ENCODE data around the gene MRPL16.

The MRPL16 gene

DNA sequence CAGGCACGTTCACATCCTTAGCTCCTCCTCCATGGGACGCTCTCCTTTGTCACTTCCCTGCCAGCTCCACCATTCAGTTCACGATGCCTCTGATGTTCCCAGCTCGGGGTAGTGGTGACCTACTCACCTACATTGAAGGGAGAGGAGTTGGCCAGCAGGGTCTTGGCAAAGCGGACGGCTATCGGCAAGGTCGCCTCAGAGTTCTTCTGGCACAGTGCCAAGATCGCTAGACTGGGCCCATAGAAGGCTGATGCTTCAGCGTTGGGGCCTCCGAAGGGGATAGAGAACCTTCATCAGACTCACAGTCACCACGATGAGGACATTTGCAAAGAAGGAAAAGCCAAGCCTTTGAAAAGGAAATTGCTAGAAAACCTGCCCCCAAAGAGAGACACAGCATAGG, 31.7 kb upstream of the MRPL16 start:
- Histone ChIP-seq H3K9ac (ENCODE audit: low read length) (no peak overlapping the region), H2AFZ (ENCODE audit: low read depth, low read length, severe bottlenecking) (no peak overlapping the region), H3K27ac (ENCODE audit: low read depth, low read length) (no peak overlapping the region), H3K9me3 (ENCODE audit: insufficient read depth, low read length) (no peaks in the 10 kb centered on the region), H4K20me1 (ENCODE audit: low read depth, low read length) (no peaks in the 10 kb centered on the region), H3K4me2 (ENCODE audit: low read depth, low read length, poor library complexity, severe bottlenecking) (no peak overlapping the region), H3F3A (ENCODE audit: insufficient read depth) (no peaks in the 10 kb centered on the region), H3K27me3 (ENCODE audit: low read length) (no peaks in the 10 kb centered on the region), H3K9me2 (replicated peaks; ENCODE audit: insufficient read depth, low read length) (no peaks in the 10 kb centered on the region), H3K79me2 (ENCODE audit: insufficient read depth, low read length) (no peaks in the 10 kb centered on the region), H3K4me3 (ENCODE audit: insufficient read depth, low read length, poor library complexity, severe bottlenecking) (no peak overlapping the region), H3K36me3 (ENCODE audit: low read length) (no peaks in the 10 kb centered on the region)
- TF ChIP-seq, protein P1, sequence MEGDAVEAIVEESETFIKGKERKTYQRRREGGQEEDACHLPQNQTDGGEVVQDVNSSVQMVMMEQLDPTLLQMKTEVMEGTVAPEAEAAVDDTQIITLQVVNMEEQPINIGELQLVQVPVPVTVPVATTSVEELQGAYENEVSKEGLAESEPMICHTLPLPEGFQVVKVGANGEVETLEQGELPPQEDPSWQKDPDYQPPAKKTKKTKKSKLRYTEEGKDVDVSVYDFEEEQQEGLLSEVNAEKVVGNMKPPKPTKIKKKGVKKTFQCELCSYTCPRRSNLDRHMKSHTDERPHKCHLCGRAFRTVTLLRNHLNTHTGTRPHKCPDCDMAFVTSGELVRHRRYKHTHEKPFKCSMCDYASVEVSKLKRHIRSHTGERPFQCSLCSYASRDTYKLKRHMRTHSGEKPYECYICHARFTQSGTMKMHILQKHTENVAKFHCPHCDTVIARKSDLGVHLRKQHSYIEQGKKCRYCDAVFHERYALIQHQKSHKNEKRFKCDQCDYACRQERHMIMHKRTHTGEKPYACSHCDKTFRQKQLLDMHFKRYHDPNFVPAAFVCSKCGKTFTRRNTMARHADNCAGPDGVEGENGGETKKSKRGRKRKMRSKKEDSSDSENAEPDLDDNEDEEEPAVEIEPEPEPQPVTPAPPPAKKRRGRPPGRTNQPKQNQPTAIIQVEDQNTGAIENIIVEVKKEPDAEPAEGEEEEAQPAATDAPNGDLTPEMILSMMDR (IDR thresholded peaks at IDR 0.05; ENCODE audit: insufficient read depth, low read length, poor library complexity, severe bottlenecking) = no peak
- TF ChIP-seq EZH2phosphoT487 (conservative IDR thresholded peaks at IDR 0.05; ENCODE audit: low read length) = no peak

DNA sequence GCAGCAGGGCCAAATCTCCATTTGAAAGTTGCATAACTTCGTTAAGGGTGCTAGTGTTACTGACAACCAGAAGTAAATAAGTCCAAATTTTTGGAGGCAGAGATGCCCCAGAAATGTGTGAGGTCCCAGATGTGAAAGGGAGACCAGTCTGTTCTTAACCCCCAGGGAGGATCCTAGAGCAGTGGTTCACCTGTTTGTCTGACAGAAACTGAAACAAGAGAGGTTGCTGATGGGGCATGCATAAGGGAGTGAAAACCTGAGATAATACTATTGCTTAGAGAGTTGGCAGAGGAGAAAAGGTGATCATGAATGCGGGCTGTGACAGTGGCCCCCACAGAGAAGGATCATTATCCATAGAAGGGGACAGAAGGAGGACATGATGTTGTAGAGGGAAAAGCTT, 30.9 kb upstream of the MRPL16 start:
- Histone ChIP-seq H3K27me3 (ENCODE audit: low read length) (no peaks in the 10 kb centered on the region), H3K9ac (ENCODE audit: low read length) (no peak overlapping the region), H4K20me1 (ENCODE audit: low read depth, low read length) (no peaks in the 10 kb centered on the region), H3K27ac (ENCODE audit: low read depth, low read length) (no peak overlapping the region), H3K36me3 (ENCODE audit: low read length) (no peaks in the 10 kb centered on the region), H2AFZ (ENCODE audit: low read depth, low read length, severe bottlenecking) (no peak overlapping the region), H3K4me2 (ENCODE audit: low read depth, low read length, poor library complexity, severe bottlenecking) (no peak overlapping the region), H3K9me3 (ENCODE audit: insufficient read depth, low read length) (no peaks in the 10 kb centered on the region), H3K4me3 (ENCODE audit: insufficient read depth, low read length, poor library complexity, severe bottlenecking) (no peak overlapping the region), H3K9me2 (replicated peaks; ENCODE audit: insufficient read depth, low read length) (no peaks in the 10 kb centered on the region), H3K79me2 (ENCODE audit: insufficient read depth, low read length) (no peaks in the 10 kb centered on the region), H3F3A (ENCODE audit: insufficient read depth) (no peaks in the 10 kb centered on the region)
- TF ChIP-seq EZH2phosphoT487 (conservative IDR thresholded peaks at IDR 0.05; ENCODE audit: low read length) = no peak
- TF ChIP-seq, protein P1 (IDR thresholded peaks at IDR 0.05; ENCODE audit: insufficient read depth, low read length, poor library complexity, severe bottlenecking) = no peak

DNA sequence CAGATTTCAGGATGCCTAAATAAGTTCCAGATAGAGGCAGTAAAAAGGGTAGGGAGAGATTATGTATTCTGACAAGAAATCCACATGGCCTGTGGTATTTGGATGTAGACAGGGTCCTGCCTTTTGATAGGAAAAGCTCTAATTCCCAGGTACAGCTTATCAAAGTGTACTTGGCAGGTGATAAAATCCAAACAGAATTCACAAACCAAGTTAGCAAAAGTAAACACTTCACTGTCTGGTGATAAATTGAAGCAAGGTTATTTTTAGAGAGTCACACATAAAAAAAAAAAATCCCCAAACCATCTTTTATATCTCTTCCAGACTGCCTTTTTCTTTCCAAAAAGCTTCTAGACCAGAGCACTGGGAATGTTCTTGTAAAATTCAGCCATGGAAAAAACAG, 29.0 kb upstream of the MRPL16 start:
- Histone ChIP-seq H3K9ac (ENCODE audit: low read length) (no peak overlapping the region), H3F3A (ENCODE audit: insufficient read depth) (no peaks in the 10 kb centered on the region), H3K4me3 (ENCODE audit: insufficient read depth, low read length, poor library complexity, severe bottlenecking) (no peak overlapping the region), H3K27ac (ENCODE audit: low read depth, low read length) (no peak overlapping the region), H3K9me2 (replicated peaks; ENCODE audit: insufficient read depth, low read length) (no peaks in the 10 kb centered on the region), H3K9me3 (ENCODE audit: insufficient read depth, low read length) (no peaks in the 10 kb centered on the region), H3K27me3 (ENCODE audit: low read length) (no peaks in the 10 kb centered on the region), H3K79me2 (ENCODE audit: insufficient read depth, low read length) (no peaks in the 10 kb centered on the region), H4K20me1 (ENCODE audit: low read depth, low read length) (no peaks in the 10 kb centered on the region), H2AFZ (ENCODE audit: low read depth, low read length, severe bottlenecking) (no peak overlapping the region), H3K36me3 (ENCODE audit: low read length) (no peaks in the 10 kb centered on the region), H3K4me2 (ENCODE audit: low read depth, low read length, poor library complexity, severe bottlenecking) (no peak overlapping the region)
- TF ChIP-seq EZH2phosphoT487 (conservative IDR thresholded peaks at IDR 0.05; ENCODE audit: low read length) = no peak
- TF ChIP-seq, protein P1 (IDR thresholded peaks at IDR 0.05; ENCODE audit: insufficient read depth, low read length, poor library complexity, severe bottlenecking) = no peak
